ENCODE measurements around the gene KRT76. TPM values are rescaled to one million over a fixed set of nuclear protein-coding genes. Genes with fewer than 3 reads are reported as not detected.

KRT76 gene
- total RNA-seq, 1 experiment from 2014 or later, result not detected

GRCh38 chr12:52778833-52779232 lies 1.7 kb upstream of the KRT76 start (continued):
- TF ChIP-seq ATF3 (IDR thresholded peaks at IDR 0.05) (no peak), MAX (IDR thresholded peaks at IDR 0.05) (no peak), ELF1 (IDR thresholded peaks at IDR 0.05; ENCODE audit: borderline replicate concordance, low read depth) (no peak), SP1 (IDR thresholded peaks at IDR 0.05; ENCODE audit: low read depth) (no peak)

- Histone ChIP-seq H3K36me3 (ENCODE audit: control insufficient read depth in 1 of 2, insufficient read depth in 2 of 2, low read length in 2 of 2) (no peaks in the 10 kb centered on the region), H3K79me2 (ENCODE audit: insufficient read depth, low read length) (no peaks in the 10 kb centered on the region), H3K9me2 (ENCODE audit: insufficient read depth) (no peaks in the 10 kb centered on the region), H4K20me1 (ENCODE audit: insufficient read depth) (no peaks in the 10 kb centered on the region), H3K9me3 (ENCODE audit: control insufficient read depth in 1 of 2, insufficient read depth in 1 of 2, low read depth in 1 of 2, low read length in 2 of 2) (no peaks in the 10 kb centered on the region), H3K4me1 (ENCODE audit: control insufficient read depth in 1 of 2, insufficient read depth in 2 of 2, low read length in 2 of 2) (no peaks in the 10 kb centered on the region), H3K9ac (ENCODE audit: low read length) (no peak overlapping the region), H3K4me2 (ENCODE audit: low read length) (no peak overlapping the region), H3K4me3 (replicated peaks in 1 of 2; ENCODE audit: low read depth in 1 of 2, low read length in 2 of 2) (no peak overlapping the region), H3K27ac (ENCODE audit: low read depth, low read length) (no peak overlapping the region), H3K27me3 (ENCODE audit: insufficient read depth, low read length) (peaks cover 39% of the 10 kb centered on the region; the same call in 1 of the 2 replicates), H2AFZ (ENCODE audit: low read depth, low read length, poor library complexity, severe bottlenecking) (no peak overlapping the region)
- ATAC-seq, result no peak
- DNase-seq (ENCODE audit: low read depth, low spot score), result no peak
- TF ChIP-seq EZH2phosphoT487 (IDR thresholded peaks at IDR 0.05; ENCODE audit: borderline replicate concordance) (no peak), SP1 (IDR thresholded peaks at IDR 0.05; ENCODE audit: low read depth) (no peak), JUND (IDR thresholded peaks at IDR 0.05) (no peak), REST (IDR thresholded peaks at IDR 0.05; ENCODE audit: low read depth) (no peak), POLR2A (IDR thresholded peaks at IDR 0.05; ENCODE audit: borderline replicate concordance, extremely low read depth, insufficient read depth, insufficient read length) (no peak), FOSL1 (IDR thresholded peaks at IDR 0.05; ENCODE audit: low read depth) (no peak), ELF1 (IDR thresholded peaks at IDR 0.05; ENCODE audit: borderline replicate concordance, low read depth) (no peak), CEBPB (IDR thresholded peaks at IDR 0.05; ENCODE audit: low read depth) (no peak), SIN3A (IDR thresholded peaks at IDR 0.05; ENCODE audit: low read depth) (no peak), ATF3 (IDR thresholded peaks at IDR 0.05) (no peak), SRF (IDR thresholded peaks at IDR 0.05; ENCODE audit: low read depth) (no peak), YY1 (IDR thresholded peaks at IDR 0.05; ENCODE audit: extremely low read depth, insufficient replicate concordance, low read depth, low read length) (no peak), ZFX (IDR thresholded peaks at IDR 0.05) (no peak), RAD21 (IDR thresholded peaks at IDR 0.05; ENCODE audit: low read depth) (no peak), CBX3 (IDR thresholded peaks at IDR 0.05; ENCODE audit: low read depth) (no peak)
- no TSS peak for BruUV-seq (replicated peaks)
- POLR2A ChIA-PET, result interaction anchor here (0.7 kb wide), 1 partner anchor 11 kb away, joined by 3 read pairs; no protein-coding TSS in a partner anchor
- intact Hi-C loops (cut with micrococcal nuclease), result no loop called here
- RAD21 ChIA-PET (ENCODE audit: low non-redundant PET in 1 of 2, low total read pairs in 2 of 2, uncharacterized antibody in 2 of 2, unreplicated experiment in 2 of 2), result no interaction called here
- CTCF ChIA-PET, result no interaction called here
Observed at GRCh38 chr12:52777566-52777965, 421 bp upstream of the KRT76 start.
